Trophoblast cell (in vitro differentiated cells and primary cell): ENCODE results near the gene FNDC3B.

Experiments used
- DNase-seq, 2 donors: peaks; one replicate each; pipeline ENCODE4 v3.0.0-alpha.2; 2016
- H2AFZ ChIP-seq: 2 replicates; pipeline ENCODE4 v1.6.1; 2013; ENCODE audit warnings: low read length, moderate library complexity, mild to moderate bottlenecking; ENCODE audit not compliant: insufficient read depth, poor library complexity
- H2AK5ac ChIP-seq: 2 replicates; pipeline ENCODE4 v1.6.1; 2013; ENCODE audit warnings: mild to moderate bottlenecking, low read length
- H2BK120ac ChIP-seq: 2 replicates; pipeline ENCODE4 v1.6.1; 2013; ENCODE audit warnings: low read length, mild to moderate bottlenecking, moderate library complexity; ENCODE audit not compliant: insufficient read depth, poor library complexity
- H2BK12ac ChIP-seq: 2 replicates; pipeline ENCODE4 v1.6.1; 2013; ENCODE audit warnings: mild to moderate bottlenecking, low read length, moderate library complexity
- H2BK5ac ChIP-seq: 2 replicates; pipeline ENCODE4 v1.6.1; 2013; ENCODE audit warnings: low read length, low read depth, moderate library complexity, mild to moderate bottlenecking; ENCODE audit not compliant: poor library complexity
- H3K14ac ChIP-seq: 2 replicates; pipeline ENCODE4 v1.6.1; 2013; ENCODE audit warnings: mild to moderate bottlenecking, low read length
- H3K18ac ChIP-seq: 2 replicates; pipeline ENCODE4 v1.6.1; 2013; ENCODE audit warnings: mild to moderate bottlenecking, low read length
- H3K23ac ChIP-seq: 2 replicates; pipeline ENCODE4 v1.6.1; 2013; ENCODE audit warnings: low read length
- H3K27ac ChIP-seq: 2 replicates; pipeline ENCODE4 v1.5.1; 2013; ENCODE audit warnings: low read depth, mild to moderate bottlenecking, inconsistent platforms, low read length, moderate library complexity
- H3K27me3 ChIP-seq: 2 replicates; pipeline ENCODE4 v1.6.1; 2013; ENCODE audit warnings: inconsistent platforms, mild to moderate bottlenecking, low read length, moderate library complexity; ENCODE audit not compliant: insufficient read depth
- H3K36me3 ChIP-seq, 2 experiments: 1 replicate in 1 of 2; 2 replicates in 1 of 2; pipeline ENCODE4 v1.6.1; 2013; ENCODE audit warnings: low read length in 2 of 2, mild to moderate bottlenecking in 2 of 2, moderate library complexity in 1 of 2; ENCODE audit not compliant: insufficient read depth in 2 of 2, control insufficient read depth in 1 of 2
- H3K4ac ChIP-seq: 2 replicates; pipeline ENCODE4 v1.6.1; 2013; ENCODE audit warnings: low read depth, mild to moderate bottlenecking, low read length, moderate library complexity
- H3K4me1 ChIP-seq, 2 experiments: 1 replicate in 1 of 2; 2 replicates in 1 of 2; pipeline ENCODE4 v1.6.1; 2013; ENCODE audit warnings: low read length in 2 of 2, mild to moderate bottlenecking in 2 of 2, moderate library complexity in 1 of 2; ENCODE audit not compliant: insufficient read depth in 2 of 2, control insufficient read depth in 1 of 2
- H3K4me2 ChIP-seq: 2 replicates; pipeline ENCODE4 v1.6.1; 2013; ENCODE audit warnings: inconsistent platforms, mild to moderate bottlenecking, low read length, moderate library complexity
- H3K4me3 ChIP-seq: 2 replicates; pipeline ENCODE4 v1.5.1; 2013; ENCODE audit warnings: mild to moderate bottlenecking, low read depth, low read length, inconsistent platforms
- H3K79me1 ChIP-seq: one replicate; pipeline ENCODE4 v1.6.1; 2013; ENCODE audit warnings: low read length
- H3K79me2 ChIP-seq: 2 replicates; pipeline ENCODE4 v1.6.1; 2013; ENCODE audit warnings: low read length, mild to moderate bottlenecking; ENCODE audit not compliant: control insufficient read depth, insufficient read depth, poor library complexity
- H3K9ac ChIP-seq: 2 replicates; pipeline ENCODE4 v1.6.1; 2013; ENCODE audit warnings: mild to moderate bottlenecking, low read length
- H3K9me3 ChIP-seq: 2 replicates; pipeline ENCODE4 v1.6.1; 2013; ENCODE audit warnings: low read depth, mild to moderate bottlenecking, control low read depth, inconsistent platforms, low read length; ENCODE audit not compliant: insufficient read depth
- H4K12ac ChIP-seq: 2 replicates; pipeline ENCODE4 v1.6.1; 2013; ENCODE audit warnings: low read depth, mild to moderate bottlenecking, low read length, moderate library complexity
- H4K8ac ChIP-seq: 2 replicates; pipeline ENCODE4 v1.6.1; 2013; ENCODE audit warnings: low read depth, mild to moderate bottlenecking, low read length, moderate library complexity
- H4K91ac ChIP-seq: one replicate; pipeline ENCODE4 v1.6.1; 2013; ENCODE audit warnings: low read depth, mild to moderate bottlenecking, low read length, moderate library complexity
- WGBS: extraction: QIAGEN DNeasy Blood & Tissue Kit; methylation state at CpG from one replicate; pipeline ENCODE4 v1.1.7; 2013; ENCODE audit warnings: missing lambda C conversion rate; ENCODE audit not compliant: insufficient read length, insufficient coverage; ENCODE audit errors: extremely low coverage; 5-methylcytosine and 5-hydroxymethylcytosine counted together

Gene FNDC3B

GRCh38 chr3:172354931-172355499, 315.6 kb downstream of the FNDC3B start:
- H3K4ac ChIP-seq = no peak overlapping the region
- no peaks in the 10 kb centered on the region for H3K4me1 ChIP-seq
- no peak for DNase-seq
- H3K9me3 ChIP-seq = no peaks in the 10 kb centered on the region
- H4K91ac ChIP-seq = no peak overlapping the region
- H3K79me2 ChIP-seq = no peaks in the 10 kb centered on the region
- no peak overlapping the region for H3K18ac ChIP-seq
- no peak overlapping the region for H3K23ac ChIP-seq
- H4K8ac ChIP-seq = no peak overlapping the region
- H4K12ac ChIP-seq = no peak overlapping the region
- H2BK12ac ChIP-seq = no peak overlapping the region
- no CpG with 5 or more reads among the region's 3 CpGs for WGBS
- H3K4me3 ChIP-seq = no peak overlapping the region
- H3K27me3 ChIP-seq = no peaks in the 10 kb centered on the region
- no peak overlapping the region for H2AK5ac ChIP-seq
- H2AFZ ChIP-seq = no peak overlapping the region
- H3K14ac ChIP-seq = no peak overlapping the region
- H2BK5ac ChIP-seq = no peak overlapping the region
- no peak overlapping the region for H3K4me2 ChIP-seq
- peaks cover 15 to 31% of the 10 kb centered on the region in 2 experiments for H3K36me3 ChIP-seq
- H2BK120ac ChIP-seq = no peak overlapping the region
- H3K27ac ChIP-seq = no peak overlapping the region
- H3K79me1 ChIP-seq = no peaks in the 10 kb centered on the region
- H3K9ac ChIP-seq = no peak overlapping the region

DNA sequence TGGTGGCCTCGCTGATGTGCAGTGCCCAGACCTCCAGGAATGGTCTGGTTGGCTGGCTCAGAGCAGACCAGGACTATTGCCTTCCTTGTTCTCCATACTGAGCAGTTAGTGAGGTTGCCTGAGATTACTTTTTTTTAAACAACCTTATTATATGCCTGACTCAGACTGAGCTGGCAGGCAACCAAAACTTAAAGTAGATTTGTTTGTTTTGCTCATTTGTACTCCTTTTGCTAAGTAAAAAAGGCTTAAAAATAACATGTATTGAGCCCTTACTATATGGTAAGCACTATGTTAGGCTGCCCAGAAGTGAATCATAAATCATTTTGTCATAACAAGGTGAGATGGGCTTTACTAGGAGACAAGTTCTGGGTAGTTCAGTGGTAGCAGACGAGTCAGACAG, 316.5 kb downstream of the FNDC3B start:
- H3K4me3 ChIP-seq = no peak overlapping the region
- no peak overlapping the region for H3K18ac ChIP-seq
- H3K23ac ChIP-seq = no peak overlapping the region
- H3K79me1 ChIP-seq = no peaks in the 10 kb centered on the region
- DNase-seq = no peak
- no peak overlapping the region for H3K4ac ChIP-seq
- no peak overlapping the region for H4K8ac ChIP-seq
- H2BK5ac ChIP-seq = no peak overlapping the region
- H3K9me3 ChIP-seq = no peaks in the 10 kb centered on the region
- H3K4me1 ChIP-seq = no peaks in the 10 kb centered on the region
- H4K12ac ChIP-seq = no peak overlapping the region
- H2AFZ ChIP-seq = no peak overlapping the region
- H3K27me3 ChIP-seq = no peaks in the 10 kb centered on the region
- H3K79me2 ChIP-seq = no peaks in the 10 kb centered on the region
- no peak overlapping the region for H2AK5ac ChIP-seq
- no peak overlapping the region for H2BK12ac ChIP-seq
- H2BK120ac ChIP-seq = no peak overlapping the region
- no peak overlapping the region for H4K91ac ChIP-seq
- WGBS = no CpG with 5 or more reads among the region's 2 CpGs
- H3K36me3 ChIP-seq = peaks cover 13 to 28% of the 10 kb centered on the region in 2 experiments
- H3K4me2 ChIP-seq = no peak overlapping the region
- no peak overlapping the region for H3K14ac ChIP-seq
- no peak overlapping the region for H3K27ac ChIP-seq
- H3K9ac ChIP-seq = no peak overlapping the region

DNA sequence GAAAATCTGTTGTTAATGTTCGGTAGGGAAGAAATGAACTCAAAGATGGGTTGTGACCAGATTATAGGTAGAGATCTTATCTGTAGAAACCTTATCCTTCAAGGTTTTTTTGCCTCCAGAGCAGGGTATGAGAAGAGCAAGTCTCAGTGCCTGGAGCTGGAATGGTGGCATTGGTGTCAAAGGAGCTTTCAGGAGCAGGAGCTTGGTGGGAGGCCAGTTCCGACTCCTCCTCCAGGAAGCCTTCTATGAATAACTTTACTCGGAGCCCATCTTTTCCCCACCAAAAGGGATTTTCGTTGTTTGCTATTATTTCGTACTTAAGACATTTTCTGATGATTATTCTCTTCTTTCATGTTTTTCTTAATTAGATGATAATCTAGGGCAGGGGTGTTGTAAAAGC, 317.0 kb downstream of the FNDC3B start:
- Histone ChIP-seq H4K91ac (no peak overlapping the region), H2BK12ac (no peak overlapping the region), H2BK120ac (no peak overlapping the region), H3K9ac (no peak overlapping the region), H3K18ac (no peak overlapping the region), H2AK5ac (no peak overlapping the region), H3K79me2 (no peaks in the 10 kb centered on the region), H2BK5ac (no peak overlapping the region), H3K79me1 (no peaks in the 10 kb centered on the region), H3K14ac (no peak overlapping the region), H3K9me3 (no peaks in the 10 kb centered on the region), H3K36me3 (peaks cover 11 to 27% of the 10 kb centered on the region in 2 experiments), H3K27ac (no peak overlapping the region), H3K4ac (no peak overlapping the region), H3K27me3 (no peaks in the 10 kb centered on the region), H3K4me1 (no peaks in the 10 kb centered on the region), H3K23ac (no peak overlapping the region), H2AFZ (no peak overlapping the region), H4K12ac (no peak overlapping the region), H3K4me2 (no peak overlapping the region), H4K8ac (no peak overlapping the region), H3K4me3 (no peak overlapping the region)
- no CpG with 5 or more reads among the region's 5 CpGs for WGBS
- no peak for DNase-seq

GRCh38 chr3:172357850-172358754, 318.7 kb downstream of the FNDC3B start:
- Histone ChIP-seq H3K4ac (no peak overlapping the region), H3K23ac (no peak overlapping the region), H3K27ac (no peak overlapping the region), H2BK120ac (no peak overlapping the region), H2BK5ac (no peak overlapping the region), H3K79me2 (no peaks in the 10 kb centered on the region), H3K27me3 (no peaks in the 10 kb centered on the region), H3K4me3 (no peak overlapping the region), H2BK12ac (no peak overlapping the region), H3K14ac (no peak overlapping the region), H3K9me3 (no peaks in the 10 kb centered on the region), H4K91ac (no peak overlapping the region), H3K9ac (no peak overlapping the region), H2AK5ac (no peak overlapping the region), H3K79me1 (no peaks in the 10 kb centered on the region), H2AFZ (no peak overlapping the region), H3K18ac (no peak overlapping the region), H3K4me1 (no peaks in the 10 kb centered on the region), H3K36me3 (peaks cover 8 to 25% of the 10 kb centered on the region in 2 experiments), H4K12ac (no peak overlapping the region), H3K4me2 (no peak overlapping the region), H4K8ac (no peak overlapping the region)
- WGBS = no CpG with 5 or more reads among the region's 6 CpGs
- DNase-seq = no peak
